Fibroblast of the aortic adventitia (primary cell): ENCODE results near the gene SMO. TPM values are rescaled to one million over a fixed set of nuclear protein-coding genes. Genes with fewer than 3 reads are reported as not detected.

Source experiments
- DNase-seq: peaks from one replicate; pipeline ENCODE4 v3.0.0-alpha.2; 2010; ENCODE audit warnings: low read depth
- H3K4me3 ChIP-seq: 2 replicates; pipeline ENCODE4 v1.5.1; 2011; ENCODE audit warnings: low read depth, mild to moderate bottlenecking, control low read depth, low read length, moderate library complexity
- total RNA-seq: library from RNA; depleted of rRNA; stranded (reverse); fragments of >200 nt; gene quantifications from 2 replicates; pipeline ENCODE4 v1.2.3, GENCODE V29; 2012; ENCODE audit warnings: low replicate concordance
- TF ChIP-seq, protein P1 (sequence below): IDR thresholded peaks from 2 replicates; pipeline ENCODE4 v1.5.1; 2011; ENCODE audit warnings: mild to moderate bottlenecking, low read length, control low read depth, inconsistent platforms; ENCODE audit not compliant: insufficient read depth

Gene SMO
- total RNA-seq, 1 donor: 4.2 TPM

DNA sequence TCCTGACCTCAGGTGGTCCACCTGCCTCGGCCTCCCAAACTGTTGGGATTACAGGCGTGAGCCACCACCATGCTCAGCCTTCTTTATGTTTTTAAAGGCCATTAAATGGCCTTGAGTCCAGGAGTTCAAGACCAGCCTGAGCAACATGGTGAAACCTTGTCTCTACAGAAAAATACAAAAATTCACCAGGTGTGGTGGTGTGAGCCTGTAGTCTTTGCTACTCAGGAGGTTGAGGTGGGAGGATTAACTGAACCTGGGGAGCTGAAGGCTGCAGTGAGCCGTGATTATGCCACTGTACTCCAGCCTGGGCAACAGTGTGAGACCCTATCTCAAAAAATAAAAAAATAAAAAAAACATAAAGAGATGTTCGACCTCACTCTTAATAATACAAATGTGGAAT lies 11.0 kb downstream of the SMO start:
- TF ChIP-seq, protein P1, sequence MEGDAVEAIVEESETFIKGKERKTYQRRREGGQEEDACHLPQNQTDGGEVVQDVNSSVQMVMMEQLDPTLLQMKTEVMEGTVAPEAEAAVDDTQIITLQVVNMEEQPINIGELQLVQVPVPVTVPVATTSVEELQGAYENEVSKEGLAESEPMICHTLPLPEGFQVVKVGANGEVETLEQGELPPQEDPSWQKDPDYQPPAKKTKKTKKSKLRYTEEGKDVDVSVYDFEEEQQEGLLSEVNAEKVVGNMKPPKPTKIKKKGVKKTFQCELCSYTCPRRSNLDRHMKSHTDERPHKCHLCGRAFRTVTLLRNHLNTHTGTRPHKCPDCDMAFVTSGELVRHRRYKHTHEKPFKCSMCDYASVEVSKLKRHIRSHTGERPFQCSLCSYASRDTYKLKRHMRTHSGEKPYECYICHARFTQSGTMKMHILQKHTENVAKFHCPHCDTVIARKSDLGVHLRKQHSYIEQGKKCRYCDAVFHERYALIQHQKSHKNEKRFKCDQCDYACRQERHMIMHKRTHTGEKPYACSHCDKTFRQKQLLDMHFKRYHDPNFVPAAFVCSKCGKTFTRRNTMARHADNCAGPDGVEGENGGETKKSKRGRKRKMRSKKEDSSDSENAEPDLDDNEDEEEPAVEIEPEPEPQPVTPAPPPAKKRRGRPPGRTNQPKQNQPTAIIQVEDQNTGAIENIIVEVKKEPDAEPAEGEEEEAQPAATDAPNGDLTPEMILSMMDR: no peak
- DNase-seq: no peak
- no peak overlapping the region for H3K4me3 ChIP-seq

GRCh38 chr7:129202058-129202777 lies 13.8 kb downstream of the SMO start:
- H3K4me3 ChIP-seq: no peak overlapping the region
- DNase-seq: no peak
- TF ChIP-seq, protein P1: no peak

DNA sequence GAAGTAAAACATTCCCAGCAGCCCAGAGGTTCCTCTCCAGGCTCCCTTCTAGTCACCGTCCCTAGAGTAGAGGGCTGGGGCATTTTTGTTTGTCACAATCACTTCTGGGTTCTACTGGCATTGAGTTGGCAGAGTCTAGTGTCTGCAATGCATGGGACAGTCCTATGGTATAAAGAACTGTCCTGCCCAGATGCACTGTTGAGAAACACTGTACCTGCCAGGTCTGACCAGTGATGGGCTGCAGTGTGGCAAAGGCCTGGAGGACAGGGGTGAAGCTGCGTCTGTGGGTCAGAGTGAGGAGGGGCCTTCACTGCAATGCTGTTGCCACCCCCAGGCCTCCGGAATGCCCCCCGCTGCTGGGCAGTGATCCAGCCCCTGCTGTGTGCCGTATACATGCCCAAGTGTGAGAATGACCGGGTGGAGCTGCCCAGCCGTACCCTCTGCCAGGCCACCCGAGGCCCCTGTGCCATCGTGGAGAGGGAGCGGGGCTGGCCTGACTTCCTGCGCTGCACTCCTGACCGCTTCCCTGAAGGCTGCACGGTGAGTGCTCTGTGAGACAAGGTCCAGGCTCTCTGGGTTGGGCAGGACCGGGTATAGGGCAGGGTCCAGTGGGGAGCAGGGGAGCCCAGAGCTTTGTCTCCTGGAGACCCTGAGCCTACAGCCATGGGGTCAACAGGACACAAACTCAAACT lies 14.8 kb downstream of the SMO start:
- TF ChIP-seq, protein P1: no peak
- DNase-seq: no peak
- no peak overlapping the region for H3K4me3 ChIP-seq

DNA sequence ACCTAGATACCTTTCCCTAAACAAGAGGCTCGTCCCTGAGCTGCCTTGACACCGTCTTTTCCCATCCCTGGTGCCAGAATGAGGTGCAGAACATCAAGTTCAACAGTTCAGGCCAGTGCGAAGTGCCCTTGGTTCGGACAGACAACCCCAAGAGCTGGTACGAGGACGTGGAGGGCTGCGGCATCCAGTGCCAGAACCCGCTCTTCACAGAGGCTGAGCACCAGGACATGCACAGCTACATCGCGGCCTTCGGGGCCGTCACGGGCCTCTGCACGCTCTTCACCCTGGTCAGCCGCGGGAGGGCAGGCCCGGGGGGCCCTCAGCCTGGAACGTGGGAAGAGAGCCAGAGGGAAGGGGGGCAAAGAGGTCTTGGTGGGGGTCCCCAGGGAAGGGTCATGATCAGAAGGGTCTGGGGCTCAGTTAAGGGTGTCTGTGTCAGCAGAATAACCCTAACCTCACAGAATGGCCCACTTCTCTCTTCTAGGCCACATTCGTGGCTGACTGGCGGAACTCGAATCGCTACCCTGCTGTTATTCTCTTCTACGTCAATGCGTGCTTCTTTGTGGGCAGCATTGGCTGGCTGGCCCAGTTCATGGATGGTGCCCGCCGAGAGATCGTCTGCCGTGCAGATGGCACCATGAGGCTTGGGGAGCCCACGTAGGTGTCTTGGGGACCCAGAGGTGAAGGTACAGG lies 16.8 kb downstream of the SMO start:
- TF ChIP-seq, protein P1: no peak
- no peak for DNase-seq
- H3K4me3 ChIP-seq: no peak overlapping the region

- TF ChIP-seq, protein P1: no peak
- H3K4me3 ChIP-seq: no peak overlapping the region
- DNase-seq: no peak
Measured at GRCh38 chr7:129205987-129206785, 17.8 kb downstream of the SMO start.

DNA sequence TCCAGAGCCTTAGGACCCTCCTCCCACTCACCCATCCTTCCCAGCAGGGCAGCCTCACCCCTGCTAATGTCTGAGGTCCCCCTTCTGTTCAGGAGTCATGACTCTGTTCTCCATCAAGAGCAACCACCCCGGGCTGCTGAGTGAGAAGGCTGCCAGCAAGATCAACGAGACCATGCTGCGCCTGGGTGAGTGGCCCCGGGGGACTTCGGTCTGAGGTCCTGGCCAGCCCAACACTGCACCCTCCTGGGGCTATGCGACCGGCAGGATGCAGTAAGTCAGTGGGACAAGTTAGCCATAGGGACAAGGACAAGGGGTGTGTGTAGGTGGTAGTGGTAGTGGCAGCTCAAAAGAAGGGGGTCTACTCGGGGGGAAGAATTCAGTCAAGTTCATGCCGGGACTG lies 20.2 kb downstream of the SMO start:
- H3K4me3 ChIP-seq: no peak overlapping the region
- TF ChIP-seq, protein P1: no peak
- no peak for DNase-seq
